ENCODE data around the gene SMIM20.

SMIM20 gene

DNA sequence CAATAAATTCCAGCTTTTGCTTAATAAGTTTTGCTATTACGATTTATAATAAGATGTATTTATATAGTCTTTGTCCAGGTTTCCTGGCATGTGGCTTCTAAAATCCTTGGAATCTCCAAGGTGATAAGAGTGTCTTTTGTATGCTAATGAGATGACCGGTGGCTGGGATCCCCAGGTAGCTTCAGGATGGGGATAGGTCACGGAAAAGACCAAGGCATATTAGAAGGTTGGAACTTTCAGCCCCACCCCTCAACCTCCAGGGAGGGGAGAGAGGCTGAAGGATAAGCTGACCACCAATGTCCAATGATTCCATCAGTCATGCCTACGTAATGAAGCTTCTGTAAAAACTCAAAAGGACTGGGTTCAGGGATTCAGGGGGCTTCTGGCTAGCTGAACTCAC lies 41.7 kb downstream of the SMIM20 start:
- DNase-seq (ENCODE audit: low read depth), result no peak

GRCh38 chr4:25956260-25956659 lies 42.2 kb downstream of the SMIM20 start:
- DNase-seq (ENCODE audit: low read depth), result no peak

DNA sequence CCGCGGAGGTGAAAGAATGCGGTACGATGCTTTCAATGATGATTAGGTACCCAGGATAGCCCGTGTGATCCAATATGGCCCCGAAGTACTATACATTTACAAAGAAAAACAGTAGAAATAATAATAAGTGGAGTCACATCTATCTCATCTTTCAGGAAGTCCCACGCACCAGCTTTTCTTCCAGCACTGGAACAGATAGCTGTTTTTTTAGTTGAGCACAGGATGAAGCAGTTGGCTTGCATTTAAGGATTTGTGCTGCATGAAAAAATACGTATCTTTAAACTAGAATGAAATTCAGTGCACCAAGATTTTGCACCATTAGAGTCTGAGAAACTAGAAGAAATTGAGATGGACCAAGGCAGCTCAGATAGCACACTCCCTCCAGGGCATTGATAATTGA lies 44.1 kb downstream of the SMIM20 start:
- no peak for DNase-seq (ENCODE audit: low read depth)

- DNase-seq (ENCODE audit: low read depth), result no peak
Measured at GRCh38 chr4:25962393-25962792, 48.4 kb downstream of the SMIM20 start.

- DNase-seq (ENCODE audit: low read depth), result no peak
Measured at GRCh38 chr4:25965629-25966028, 51.6 kb downstream of the SMIM20 start.

- no peak for DNase-seq (ENCODE audit: low read depth)
Measured at GRCh38 chr4:25966171-25966570, 52.2 kb downstream of the SMIM20 start.

DNA sequence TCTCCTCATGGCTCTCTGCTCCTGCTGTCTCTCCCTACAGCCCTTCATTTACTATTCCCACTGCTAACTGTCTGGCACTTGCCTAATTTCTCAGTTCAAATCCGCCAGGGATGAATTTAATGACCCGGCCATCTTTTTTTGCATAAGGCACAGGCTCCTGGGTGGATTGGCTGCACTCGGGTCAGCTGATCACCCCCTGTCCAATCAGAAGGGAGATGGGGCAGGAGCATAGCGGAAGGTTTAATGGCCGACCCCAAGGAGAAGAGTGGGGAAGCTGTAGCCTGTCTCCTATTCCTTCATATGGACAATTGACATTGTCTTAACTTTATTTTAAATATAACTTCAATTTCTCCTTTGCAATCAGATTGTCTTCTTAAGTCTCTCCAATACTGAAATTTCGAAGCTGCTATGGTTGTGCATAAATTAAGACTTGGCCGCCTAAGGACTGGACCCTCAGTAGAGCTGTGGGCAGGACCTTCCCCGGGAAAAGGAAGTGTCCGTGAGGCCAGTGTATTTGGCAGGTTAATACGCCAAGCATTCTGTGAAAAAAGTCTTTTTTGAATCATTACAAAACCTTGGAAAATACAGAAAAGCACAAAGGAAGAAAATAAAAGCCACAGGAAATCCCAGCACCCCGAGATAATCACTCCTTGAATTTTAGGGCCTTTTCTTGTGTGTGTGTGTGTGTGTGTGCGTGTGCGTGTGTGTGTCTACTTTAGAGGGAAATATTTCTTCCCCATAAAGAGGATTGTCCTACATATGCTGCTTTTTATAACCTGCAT lies 55.5 kb downstream of the SMIM20 start:
- no peak for DNase-seq (ENCODE audit: low read depth)

DNA sequence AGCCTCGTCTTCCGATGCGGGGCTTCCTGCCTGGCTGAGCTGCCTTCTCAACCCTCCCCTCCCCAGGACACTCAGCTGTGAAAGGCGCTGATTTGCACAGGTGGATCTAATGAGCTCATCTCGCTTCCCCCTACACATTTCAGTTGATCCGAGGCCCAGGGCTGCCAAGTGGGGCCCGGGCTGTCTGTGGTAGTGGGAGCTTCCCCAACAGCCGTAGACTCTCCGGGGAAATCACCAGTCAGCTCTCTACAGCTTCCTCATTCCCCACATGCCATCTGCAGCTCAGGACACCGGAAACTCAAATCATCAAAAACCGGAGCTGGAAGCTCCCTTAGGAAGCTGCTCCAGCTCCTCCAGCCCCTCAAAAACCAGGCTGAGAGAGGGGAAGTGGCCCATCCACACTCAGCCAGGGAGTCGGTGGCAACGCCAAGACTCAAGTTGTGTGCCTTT lies 56.2 kb downstream of the SMIM20 start:
- DNase-seq (ENCODE audit: low read depth), result no peak

DNA sequence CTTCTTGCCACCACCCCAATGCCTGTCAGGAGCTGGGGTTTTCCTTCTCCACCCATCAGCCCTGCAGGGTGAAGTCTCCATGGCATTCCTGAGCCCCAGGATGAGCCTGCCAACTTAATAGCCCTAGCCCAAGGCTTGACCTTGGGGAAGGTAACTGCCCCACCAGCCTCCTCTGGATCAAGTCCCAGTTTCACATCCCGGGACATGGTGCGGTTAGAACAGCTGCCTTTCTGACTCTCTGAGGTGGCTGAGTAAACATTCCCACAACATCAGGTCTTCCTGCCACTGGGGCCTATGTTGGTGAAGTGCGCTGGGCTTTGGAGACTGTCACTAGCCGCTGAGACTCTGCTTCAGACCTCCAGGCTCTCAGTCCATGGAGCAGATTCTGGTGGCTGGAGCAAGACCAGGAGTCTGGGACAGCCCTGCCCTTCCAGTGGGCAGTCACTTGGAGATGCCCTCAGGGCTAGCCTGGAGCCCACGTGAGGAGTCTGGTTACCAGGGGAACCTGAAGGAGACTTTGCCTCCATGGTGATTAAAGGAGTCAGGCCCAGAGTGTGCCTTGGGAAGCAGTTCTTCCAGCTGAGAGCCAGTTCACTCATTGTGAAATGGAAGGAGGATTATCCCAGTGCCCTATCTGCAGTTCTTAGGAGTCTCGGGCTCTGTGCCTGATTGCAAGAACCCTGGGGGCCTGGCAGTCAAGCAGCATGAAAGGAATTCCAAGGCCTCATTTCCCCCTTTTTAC lies 56.8 kb downstream of the SMIM20 start:
- no peak for DNase-seq (ENCODE audit: low read depth)

DNA sequence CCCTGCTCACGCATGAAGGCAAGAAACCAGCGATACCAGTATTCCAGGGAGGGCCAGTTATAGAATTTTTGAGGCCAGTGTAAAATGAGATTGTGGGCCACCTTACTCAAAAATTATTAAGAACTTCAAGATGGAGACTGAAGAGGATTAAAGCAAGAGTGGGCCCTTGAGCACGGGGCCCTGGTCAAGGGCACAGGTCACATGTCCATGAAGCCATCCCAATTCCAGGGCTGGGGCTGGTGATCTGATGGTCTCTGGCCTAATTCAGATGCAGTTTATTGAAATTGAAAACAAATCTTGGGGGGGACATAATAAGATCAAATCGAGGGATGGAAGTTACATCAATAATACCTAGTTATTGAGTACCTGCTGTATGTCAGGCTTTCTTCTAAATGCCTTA lies 58.3 kb downstream of the SMIM20 start:
- no peak for DNase-seq (ENCODE audit: low read depth)

- DNase-seq (ENCODE audit: low read depth), result no peak
Measured at GRCh38 chr4:25972984-25973745, 59.1 kb downstream of the SMIM20 start.

- DNase-seq (ENCODE audit: low read depth), result no peak
Measured at GRCh38 chr4:25976780-25977179, 62.8 kb downstream of the SMIM20 start.

GRCh38 chr4:25977397-25978170 lies 63.6 kb downstream of the SMIM20 start:
- no peak for DNase-seq (ENCODE audit: low read depth)

- no peak for DNase-seq (ENCODE audit: low read depth)
Measured at GRCh38 chr4:25978327-25978726, 64.3 kb downstream of the SMIM20 start.

Data from activated T-helper 1 cell treated with Interleukin-2 at 50 U/mL for 16 hours (primary cell).